Astrocyte of the spinal cord (primary cell): Measurements from ENCODE around the gene RSU1.

ENCODE experiments used
- DNase-seq: peaks from one replicate; pipeline ENCODE4 v3.0.0; 2011; ENCODE audit warnings: low read depth, low spot score
- H3K4me3 ChIP-seq: 2 replicates; pipeline ENCODE4 v1.5.1; 2011; ENCODE audit warnings: low read depth, mild to moderate bottlenecking, low read length, moderate library complexity
- in situ Hi-C: cut with HindIII; loops from 2 replicates; pipeline ENCODE4 v1.10.0; 2017; ENCODE audit warnings: low sequenced_read_pairs
- TF ChIP-seq, protein P1 (sequence below): IDR thresholded peaks from 2 replicates; pipeline ENCODE4 v1.5.1; 2012; ENCODE audit warnings: low read depth, mild to moderate bottlenecking, low read length, inconsistent platforms

RSU1 gene

DNA sequence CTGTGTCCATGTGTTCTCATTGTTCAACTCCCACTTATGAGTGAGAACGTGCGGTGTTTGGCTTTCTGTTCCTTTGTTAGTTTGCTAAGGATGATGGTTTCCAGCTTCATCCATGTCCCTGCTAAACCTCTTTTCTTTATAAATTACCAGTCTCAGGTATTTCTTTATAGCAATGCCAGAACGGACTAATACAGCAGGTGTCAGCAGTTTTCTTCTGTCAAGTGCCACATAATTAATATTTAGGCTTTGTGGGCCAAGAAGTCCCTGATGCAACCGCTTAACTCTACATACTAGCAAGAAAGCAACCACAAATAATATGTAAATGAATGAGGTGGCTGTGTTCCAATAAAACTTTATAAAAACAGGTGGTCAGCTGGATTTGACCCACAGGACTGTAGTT lies 269.3 kb downstream of the RSU1 start:
- DNase-seq = no peak
- TF ChIP-seq, protein P1, sequence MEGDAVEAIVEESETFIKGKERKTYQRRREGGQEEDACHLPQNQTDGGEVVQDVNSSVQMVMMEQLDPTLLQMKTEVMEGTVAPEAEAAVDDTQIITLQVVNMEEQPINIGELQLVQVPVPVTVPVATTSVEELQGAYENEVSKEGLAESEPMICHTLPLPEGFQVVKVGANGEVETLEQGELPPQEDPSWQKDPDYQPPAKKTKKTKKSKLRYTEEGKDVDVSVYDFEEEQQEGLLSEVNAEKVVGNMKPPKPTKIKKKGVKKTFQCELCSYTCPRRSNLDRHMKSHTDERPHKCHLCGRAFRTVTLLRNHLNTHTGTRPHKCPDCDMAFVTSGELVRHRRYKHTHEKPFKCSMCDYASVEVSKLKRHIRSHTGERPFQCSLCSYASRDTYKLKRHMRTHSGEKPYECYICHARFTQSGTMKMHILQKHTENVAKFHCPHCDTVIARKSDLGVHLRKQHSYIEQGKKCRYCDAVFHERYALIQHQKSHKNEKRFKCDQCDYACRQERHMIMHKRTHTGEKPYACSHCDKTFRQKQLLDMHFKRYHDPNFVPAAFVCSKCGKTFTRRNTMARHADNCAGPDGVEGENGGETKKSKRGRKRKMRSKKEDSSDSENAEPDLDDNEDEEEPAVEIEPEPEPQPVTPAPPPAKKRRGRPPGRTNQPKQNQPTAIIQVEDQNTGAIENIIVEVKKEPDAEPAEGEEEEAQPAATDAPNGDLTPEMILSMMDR = no peak
- H3K4me3 ChIP-seq = no peak overlapping the region
- in situ Hi-C loops = no loop called here

DNA sequence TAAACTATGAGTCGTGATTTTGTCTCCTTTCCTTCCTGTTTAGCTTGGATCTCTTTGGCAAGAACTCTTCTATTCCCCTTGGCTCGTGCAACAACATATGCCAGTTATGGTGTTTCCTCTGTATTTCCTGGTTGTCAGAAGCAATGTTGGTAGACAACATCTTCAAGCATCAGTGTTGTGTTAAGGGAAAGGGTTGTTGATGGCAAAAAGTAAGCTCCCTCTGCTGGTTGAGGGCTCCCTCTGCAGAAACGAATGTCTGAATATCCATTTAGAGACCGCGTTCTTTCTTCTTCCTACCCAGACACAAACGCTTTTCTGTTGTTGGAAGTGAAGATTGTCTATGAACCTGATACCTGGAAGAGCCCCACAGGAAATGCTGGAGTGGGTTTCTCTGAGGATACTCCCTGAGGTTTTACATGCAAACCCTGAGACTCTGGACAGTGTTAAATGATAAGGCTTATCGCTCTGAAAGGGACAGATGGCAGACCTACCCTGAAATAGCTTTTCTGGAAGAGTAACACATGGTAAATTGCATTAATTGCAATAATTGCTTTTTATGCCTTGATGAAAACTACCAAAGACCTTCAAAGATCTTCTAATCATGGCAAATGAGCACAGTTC lies 272.0 kb downstream of the RSU1 start:
- TF ChIP-seq, protein P1 = peak; percentile 61
- DNase-seq = peak; percentile 16
- H3K4me3 ChIP-seq = no peak overlapping the region
- in situ Hi-C loops = no loop called here

DNA sequence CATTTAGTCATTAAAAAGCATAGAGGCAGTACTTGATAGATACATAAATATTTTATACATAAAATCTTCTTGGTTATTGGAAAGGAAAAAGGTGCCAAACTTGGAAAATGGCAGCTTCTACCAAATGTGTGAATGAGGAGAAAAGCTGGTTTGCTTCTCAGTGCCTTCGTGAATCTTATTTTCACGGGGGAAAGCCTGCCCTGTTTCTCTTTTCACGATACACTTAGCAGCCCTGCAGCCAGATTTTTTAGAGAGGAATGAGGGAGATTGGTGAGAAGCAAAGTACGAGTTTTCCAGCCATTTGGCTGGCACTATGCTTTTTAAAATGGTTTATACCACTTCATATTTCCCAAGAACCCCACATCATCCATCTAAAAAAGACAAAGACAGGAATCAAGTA lies 272.6 kb downstream of the RSU1 start:
- TF ChIP-seq, protein P1 = no peak
- no peak overlapping the region for H3K4me3 ChIP-seq
- DNase-seq = no peak
- in situ Hi-C loops = no loop called here

DNA sequence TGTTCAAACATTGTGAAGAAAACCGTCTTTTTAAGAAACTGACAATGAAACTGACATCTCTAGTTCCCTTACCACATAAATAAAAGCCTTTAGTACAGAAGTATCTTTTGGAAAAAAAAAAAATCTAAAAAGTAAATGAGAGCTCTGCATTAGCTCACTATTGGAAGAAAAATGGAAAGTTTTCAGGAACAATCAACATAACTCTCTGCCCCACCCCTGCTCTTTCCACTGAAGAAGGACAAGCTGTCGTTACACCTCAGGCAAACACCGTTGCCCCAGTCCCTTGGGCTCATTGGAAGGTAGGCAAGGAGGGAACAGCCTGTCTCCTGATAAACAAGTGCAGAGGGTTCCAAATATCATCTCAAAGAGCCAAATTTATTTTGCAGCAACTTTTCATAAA lies 273.1 kb downstream of the RSU1 start:
- DNase-seq = no peak
- no peak overlapping the region for H3K4me3 ChIP-seq
- in situ Hi-C loops = no loop called here
- TF ChIP-seq, protein P1 = no peak
